ENCODE results near the gene FAM171A1.

DNA sequence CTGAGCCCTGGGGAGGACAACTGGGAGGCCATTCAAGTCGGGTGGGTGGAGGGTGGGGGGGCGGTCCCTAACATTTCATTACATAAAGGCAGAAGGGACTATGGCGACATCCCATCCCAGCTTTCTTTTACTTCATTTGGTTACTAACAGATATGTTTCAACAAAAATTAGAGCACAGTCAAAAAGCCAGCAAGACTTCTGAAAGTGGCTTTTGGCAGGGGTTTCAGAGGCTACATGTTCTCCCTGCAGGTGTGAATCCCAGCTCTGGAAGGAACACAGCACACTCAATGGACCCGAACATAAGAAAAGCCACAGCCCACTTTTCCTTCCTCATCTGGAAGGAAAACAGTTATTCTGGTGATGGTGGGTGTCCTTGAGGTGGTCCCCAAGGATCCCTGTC lies 7.1 kb downstream of the FAM171A1 start:
- TF ChIP-seq GATA2 (IDR thresholded peaks at IDR 0.05; ENCODE audit: low read depth, low read length) (no peak), GATA3 (IDR thresholded peaks at IDR 0.05; ENCODE audit: low read depth, low read length) (no peak)
